Measurements from ENCODE around the gene PANK4. TPM values are rescaled to one million over a fixed set of nuclear protein-coding genes. Genes with fewer than 3 reads are reported as not detected.

Gene PANK4
- total and polyA plus RNA-seq, 2 of the 8 experiments (the other 6 are each of a cell fraction or from before 2014, with no cell fraction given) = 20.1 to 29.7 TPM

- no peak for TF ChIP-seq ZNF274 (IDR thresholded peaks at IDR 0.05; ENCODE audit: borderline replicate concordance, extremely low read depth, low read length)
- no peak for TF ChIP-seq CBX8 (IDR thresholded peaks at IDR 0.05; ENCODE audit: borderline replicate concordance, low read depth, low read length)
- TF ChIP-seq JUND (IDR thresholded peaks at IDR 0.05; ENCODE audit: low read length) = no peak
- no peak for TF ChIP-seq CBX5 (IDR thresholded peaks at IDR 0.05; ENCODE audit: low read depth, low read length)
- TF ChIP-seq TAF7 (optimal IDR thresholded peaks at IDR 0.05; ENCODE audit: borderline replicate concordance, low read depth, low read length) = no peak
- no peak for TF ChIP-seq ATF3 (IDR thresholded peaks at IDR 0.05; ENCODE audit: insufficient read depth, low read depth, low read length)
- no peak; the same call in 1 of the 2 replicates for TF ChIP-seq PHF8 (conservative IDR thresholded peaks at IDR 0.05; ENCODE audit: low read depth, low read length)
- TF ChIP-seq KDM5A (IDR thresholded peaks at IDR 0.05; ENCODE audit: low read length) = no peak
- peak in 1 of 2 experiments; percentile 60; a peak in 1 of 4 replicates for TF ChIP-seq HDAC2 (IDR thresholded peaks at IDR 0.05; ENCODE audit: borderline replicate concordance in 1 of 2, low read depth in 2 of 2, low read length in 2 of 2)
- no peak for TF ChIP-seq SUZ12 (IDR thresholded peaks at IDR 0.05; ENCODE audit: low read length)
These were observed 20.3 kb upstream of the PANK4 start (continued) for GRCh38 chr1:2546515-2547209.

Data from H1 (cell line).